ENCODE data around the gene LDAH.
A peak's percentile ranks its signal among the peaks of the same experiment; 100 is the strongest.
"Not testable (repeated sequence)": the region's sequence is repeated elsewhere in the genome, so short reads cannot be mapped to it uniquely, and the experiment has no call there.

The LDAH gene

GRCh38 chr2:20822535-20823490, at the start of gene LDAH:
TSS of gene LDAH (minus strand) at chr2:20823101. CDS start at chr2:20801463, 21,638 bp downstream.
- DNase-seq (ENCODE audit: low spot score), result peak; percentile 90

DNA sequence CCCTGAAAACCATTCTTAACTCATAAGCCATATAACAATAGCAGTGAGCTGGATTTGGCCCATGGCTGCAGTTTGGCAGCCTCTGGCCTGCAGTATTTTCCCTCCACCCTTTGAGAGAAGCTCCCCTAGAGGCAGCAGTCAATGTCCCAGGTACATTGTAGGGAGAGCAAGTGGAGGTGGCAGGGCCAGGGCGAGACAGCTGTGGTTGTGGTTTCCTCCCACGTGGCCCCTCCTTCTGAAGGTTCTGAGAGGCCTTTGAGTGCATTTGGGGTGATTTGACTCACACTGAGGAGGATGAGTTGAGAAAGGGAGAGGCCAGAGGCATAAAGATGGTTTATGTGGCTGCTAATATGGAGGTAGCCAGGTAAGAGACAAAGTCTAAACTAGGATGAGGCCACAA, 45.5 kb upstream of the LDAH start:
- DNase-seq (ENCODE audit: low spot score), result no peak

DNA sequence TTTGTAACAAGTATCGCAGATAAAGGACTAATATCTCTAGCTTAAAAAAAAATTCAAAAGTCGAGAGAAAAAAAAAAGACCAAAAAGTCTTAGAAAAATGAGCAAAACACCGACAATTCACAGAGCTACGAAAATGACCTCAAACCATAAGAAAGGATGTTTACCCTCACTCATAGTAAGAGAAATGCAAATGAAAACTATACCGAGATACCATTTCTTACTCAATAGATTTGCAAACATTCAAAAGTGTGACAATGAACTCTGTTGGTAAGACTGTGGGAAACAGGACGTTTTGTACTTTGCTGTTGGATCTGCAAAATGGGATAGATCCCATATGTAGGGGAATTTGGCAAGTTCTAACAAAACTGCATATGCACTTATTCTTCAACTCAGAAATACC, 39.9 kb upstream of the LDAH start:
- no peak for DNase-seq (ENCODE audit: low spot score)

GRCh38 chr2:20855456-20855855, 32.6 kb upstream of the LDAH start:
- DNase-seq (ENCODE audit: low spot score), result no peak

DNA sequence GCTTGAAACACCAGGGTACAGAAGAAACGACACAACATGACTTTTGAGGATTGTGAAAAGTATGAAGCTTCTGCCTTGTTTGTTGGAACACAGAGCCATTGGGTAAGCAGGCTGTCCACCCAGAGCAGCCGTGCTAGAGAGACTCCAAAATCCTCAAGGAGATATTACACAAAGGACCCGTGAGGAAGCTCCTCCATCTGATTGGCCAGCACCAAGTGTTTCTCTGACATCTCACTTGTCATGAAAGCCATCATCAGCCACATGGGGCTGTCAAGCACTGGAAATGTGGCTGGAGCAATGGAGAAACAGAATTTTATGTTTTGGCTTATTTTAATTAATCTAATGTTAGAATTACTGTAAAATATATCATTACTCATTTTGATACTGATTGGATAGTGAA, 29.8 kb upstream of the LDAH start:
- no peak for DNase-seq (ENCODE audit: low spot score)

GRCh38 chr2:20852139-20852538, 29.2 kb upstream of the LDAH start:
- no peak for DNase-seq (ENCODE audit: low spot score)

- peak; percentile 52 for DNase-seq (ENCODE audit: low spot score)
Observed at GRCh38 chr2:20844246-20844645, 21.3 kb upstream of the LDAH start.

- no peak for DNase-seq (ENCODE audit: low spot score)
Observed at GRCh38 chr2:20839052-20839451, 16.2 kb upstream of the LDAH start.

DNA sequence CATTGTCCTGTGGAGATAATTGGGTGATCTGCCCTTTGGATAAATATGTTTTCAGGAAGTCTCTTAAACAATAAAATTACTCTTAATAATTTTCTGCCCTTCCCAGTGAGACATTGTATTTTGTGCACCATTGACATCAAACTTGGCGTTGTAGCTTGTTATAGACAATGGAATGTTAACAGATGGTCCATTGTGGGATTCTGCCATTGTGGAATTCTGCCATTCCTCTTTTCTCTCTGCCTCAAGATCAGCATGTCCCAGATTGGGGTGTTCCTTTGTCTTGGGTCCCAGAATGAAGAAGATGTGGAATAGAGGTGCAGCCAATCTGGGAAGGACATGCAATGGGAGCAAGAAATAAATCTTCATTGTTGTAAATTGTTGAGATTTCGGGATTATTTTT, 15.1 kb upstream of the LDAH start:
- no peak for DNase-seq (ENCODE audit: low spot score)

DNA sequence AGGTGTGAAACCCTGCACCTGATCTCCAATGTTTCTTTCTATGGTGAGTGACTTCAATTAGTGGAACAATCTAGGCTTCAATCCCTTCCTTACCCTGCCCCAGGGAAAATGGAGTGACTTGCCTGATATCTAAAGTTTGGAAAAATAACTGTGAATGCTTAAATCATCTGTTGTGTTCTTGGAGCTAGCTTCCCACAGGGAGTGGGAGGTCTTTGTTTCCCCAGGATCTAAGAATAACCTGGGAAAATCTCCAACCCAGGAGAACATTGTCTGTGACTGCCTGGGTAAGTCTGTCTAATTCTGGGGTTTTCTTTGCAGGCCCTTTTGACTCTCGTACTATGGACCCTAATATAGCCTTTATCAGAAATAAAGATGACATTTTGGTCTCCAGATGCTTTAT, 13.6 kb upstream of the LDAH start:
- no peak for DNase-seq (ENCODE audit: low spot score)

GRCh38 chr2:20834331-20834730, 11.4 kb upstream of the LDAH start:
- DNase-seq (ENCODE audit: low spot score), result no peak

DNA sequence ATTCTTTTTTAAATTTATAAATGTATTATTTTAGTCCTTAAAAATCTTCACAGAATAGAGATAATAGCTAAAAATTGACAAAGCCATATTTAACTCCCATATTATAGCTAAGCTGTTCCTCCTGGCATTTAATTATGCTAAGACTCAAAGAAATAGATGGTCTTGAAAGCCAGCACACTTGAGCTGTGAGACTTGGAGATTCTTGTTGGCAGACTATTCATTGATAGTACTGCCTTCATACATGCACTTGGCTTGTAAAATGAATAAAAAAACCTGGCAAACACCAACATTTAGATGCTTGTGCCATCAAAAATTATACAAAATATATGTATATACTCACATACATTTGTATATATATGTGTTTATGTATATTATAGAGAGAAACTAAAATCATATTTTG, 9.7 kb upstream of the LDAH start:
- no peak for DNase-seq (ENCODE audit: low spot score)

- DNase-seq (ENCODE audit: low spot score), result no peak
Observed at GRCh38 chr2:20829861-20830260, 7.0 kb upstream of the LDAH start.

- DNase-seq (ENCODE audit: low spot score), result no peak
Observed at GRCh38 chr2:20823917-20824316, 1.0 kb upstream of the LDAH start.

- no peak for DNase-seq (ENCODE audit: low spot score)
Observed at GRCh38 chr2:20818820-20819219, 4.1 kb downstream of the LDAH start.

DNA sequence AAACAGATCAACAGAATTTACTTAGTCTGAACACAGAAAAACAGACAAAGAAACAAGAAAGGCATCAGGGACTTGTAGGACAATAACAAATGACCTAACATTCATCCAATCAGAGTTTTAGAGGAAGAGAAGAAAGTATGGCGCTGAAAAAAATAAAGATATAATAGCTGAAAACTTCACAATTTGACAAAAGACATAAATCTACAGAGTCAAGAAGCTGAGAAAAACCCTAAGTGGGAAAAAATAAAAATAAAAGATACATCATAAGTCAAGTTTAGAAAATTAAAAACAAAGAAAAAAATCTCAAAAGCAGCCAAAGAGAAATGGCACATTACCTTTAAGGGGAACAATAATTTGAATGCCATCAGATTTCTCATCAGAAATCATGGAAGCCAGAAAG, 7.7 kb downstream of the LDAH start:
- no peak for DNase-seq (ENCODE audit: low spot score)

- no peak for DNase-seq (ENCODE audit: low spot score)
Observed at GRCh38 chr2:20812779-20813178, 10.1 kb downstream of the LDAH start.

GRCh38 chr2:20806286-20806685, 16.6 kb downstream of the LDAH start:
- DNase-seq (ENCODE audit: low spot score), result no peak

- DNase-seq (ENCODE audit: low spot score), result no peak
Observed at GRCh38 chr2:20803974-20804373, 18.9 kb downstream of the LDAH start.

DNA sequence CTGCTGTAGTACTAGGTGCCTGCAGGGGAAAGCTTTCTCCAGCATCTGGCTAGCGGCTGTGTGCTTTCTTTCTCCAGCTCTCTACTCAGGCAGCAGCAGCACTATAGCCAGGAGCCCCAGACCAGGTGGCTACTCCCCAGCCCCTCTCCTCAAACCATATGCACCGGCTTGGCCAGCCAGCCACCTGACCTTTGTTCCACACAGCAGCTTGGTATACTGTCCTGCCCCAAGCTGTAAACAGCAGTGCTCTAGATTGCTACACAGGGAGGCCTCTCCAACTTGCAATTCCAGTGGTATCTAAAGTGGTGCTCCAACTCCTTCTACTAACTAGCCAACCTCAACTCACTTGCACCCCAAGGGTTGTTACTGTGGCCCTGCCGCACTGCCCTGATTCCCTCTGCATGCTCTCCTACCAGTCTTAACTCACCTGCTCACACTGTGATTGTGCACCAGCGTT, 19.6 kb downstream of the LDAH start:
- no peak for DNase-seq (ENCODE audit: low spot score)

GRCh38 chr2:20797096-20797495, 25.8 kb downstream of the LDAH start:
- DNase-seq (ENCODE audit: low spot score), result no peak

DNA sequence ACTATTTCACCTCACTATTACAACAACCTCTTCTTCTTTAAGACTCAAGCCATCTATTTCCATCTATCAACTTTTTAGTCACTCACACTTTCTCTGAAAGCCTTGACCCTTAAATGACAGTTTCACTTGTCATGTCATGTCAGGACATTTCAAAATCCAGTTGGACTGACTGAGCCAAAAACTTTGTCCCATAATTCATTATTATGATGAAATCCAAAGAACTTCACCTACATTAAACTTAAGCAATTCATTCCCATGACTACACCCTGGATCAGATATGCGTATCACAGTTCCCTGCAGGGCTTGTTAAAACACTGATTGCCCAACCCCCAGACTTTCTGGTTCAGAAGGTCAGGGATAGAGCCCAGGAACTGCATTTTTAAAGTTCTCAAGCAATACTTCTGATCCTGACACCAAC, 26.5 kb downstream of the LDAH start:
- DNase-seq (ENCODE audit: low spot score), result no peak

GRCh38 chr2:20793944-20794343, 29.0 kb downstream of the LDAH start:
- DNase-seq (ENCODE audit: low spot score), result not testable (repeated sequence)
